CD4-positive, alpha-beta T cell treated with Interleukin-6 at 100 ng/mL for 8 hours (primary cell): ENCODE measurements around the gene CPVL.

Source experiments
- DNase-seq: peaks from one replicate; pipeline ENCODE4 v3.0.0-alpha.2; 2020; ENCODE audit warnings: mixed read lengths, low spot score

Gene CPVL

DNA sequence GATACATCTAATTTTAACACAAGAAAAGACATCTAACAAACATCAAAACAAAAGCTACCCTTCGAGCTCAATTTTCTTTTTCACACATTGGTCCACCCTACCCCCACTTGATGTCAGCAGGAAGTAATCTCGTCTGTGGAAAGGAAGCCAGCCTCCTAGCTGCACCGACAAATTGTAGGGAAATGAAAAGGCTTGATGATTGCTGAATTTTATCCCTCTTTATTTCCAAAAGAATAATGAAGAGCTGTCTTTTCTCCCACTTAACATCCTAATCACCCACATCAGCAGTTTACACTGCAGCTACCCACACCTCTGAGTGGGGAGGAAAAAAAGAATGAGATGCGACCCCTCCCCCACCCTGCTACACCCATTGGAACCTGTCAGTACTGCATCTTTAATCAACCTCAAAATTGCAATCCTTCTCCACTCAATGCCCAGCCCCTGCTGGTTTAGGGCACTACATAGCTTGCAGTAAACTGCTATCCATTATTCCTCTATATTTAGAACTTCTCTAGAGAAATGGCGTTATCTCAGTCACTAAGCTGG lies 10.6 kb upstream of the CPVL start:
- DNase-seq, result no peak

DNA sequence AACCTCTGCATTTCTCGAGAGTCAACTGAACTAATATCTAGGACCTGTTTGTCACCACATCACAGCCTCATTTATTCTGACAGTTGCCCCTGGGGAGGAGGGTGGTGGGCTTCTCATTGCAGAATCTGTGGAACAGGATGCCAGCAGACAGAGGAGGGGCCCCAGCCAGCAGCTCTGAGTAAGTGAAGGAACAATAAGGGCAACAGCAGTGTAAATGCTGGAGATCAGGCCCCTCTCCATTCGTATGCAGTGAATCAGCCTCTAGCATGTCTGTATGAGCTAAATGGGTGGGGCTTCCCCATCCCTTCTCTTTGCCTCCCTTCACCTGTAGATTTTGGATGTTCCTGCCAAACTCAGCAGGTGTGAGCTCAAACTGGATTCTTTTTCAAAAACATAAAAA lies 7.7 kb upstream of the CPVL start:
- no peak for DNase-seq

DNA sequence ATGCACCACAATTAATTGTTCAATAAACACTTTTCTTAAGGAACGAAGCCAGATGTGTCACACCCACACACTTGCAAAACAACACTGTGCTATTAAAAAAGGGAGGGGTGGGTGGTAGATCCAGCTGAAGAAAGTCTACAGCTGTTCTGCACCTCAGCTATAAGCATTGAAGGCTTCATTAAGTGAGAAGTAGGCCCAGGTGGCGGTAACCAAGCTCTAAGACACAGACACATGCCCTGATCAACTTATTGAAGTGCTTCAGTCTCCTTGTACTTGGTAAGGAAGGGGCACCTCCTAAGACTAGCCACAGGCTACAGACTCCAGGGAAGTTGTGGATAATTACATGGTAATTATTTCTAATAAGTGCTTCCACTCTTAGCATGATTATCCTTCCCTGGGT lies 4.5 kb upstream of the CPVL start:
- no peak for DNase-seq

DNA sequence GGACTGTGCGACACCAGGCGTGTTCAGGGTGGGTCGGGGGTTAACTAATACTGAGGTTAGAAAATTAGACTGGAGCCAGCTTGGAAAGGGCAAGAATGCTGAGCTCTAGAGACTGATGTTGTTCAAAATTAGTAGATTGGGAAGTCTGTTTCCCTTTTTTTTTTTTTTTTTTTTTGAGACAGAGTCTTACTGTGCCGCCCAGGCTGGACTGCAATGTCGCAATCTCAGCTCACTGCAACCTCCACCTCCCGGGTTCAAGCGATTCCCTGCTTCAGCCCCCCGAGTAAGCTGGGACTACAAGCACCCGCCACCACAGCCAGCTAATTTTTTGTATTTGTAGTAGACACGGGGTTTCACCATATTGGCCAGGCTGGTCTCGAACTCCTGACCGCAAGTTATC lies 2.7 kb upstream of the CPVL start:
- no peak for DNase-seq

DNA sequence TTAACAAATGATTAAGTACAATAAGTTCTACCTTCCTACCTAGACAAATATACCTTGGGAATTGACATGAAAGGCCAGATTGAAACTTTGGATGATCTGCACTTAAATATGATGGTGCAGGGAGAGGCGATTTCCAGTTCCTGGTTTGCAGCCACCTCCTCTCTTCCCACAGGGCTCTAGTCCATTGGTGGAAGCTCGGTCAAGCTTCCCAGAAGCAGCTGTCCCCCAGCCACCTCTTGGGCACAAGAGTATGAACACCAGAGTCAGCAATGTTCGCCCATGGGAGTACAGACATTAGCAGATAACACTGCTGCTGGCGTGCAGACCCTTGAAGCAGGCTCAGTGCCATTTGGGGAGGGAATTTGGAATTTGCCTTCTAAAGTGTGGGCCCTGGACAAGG lies 1.5 kb upstream of the CPVL start:
- no peak for DNase-seq

DNA sequence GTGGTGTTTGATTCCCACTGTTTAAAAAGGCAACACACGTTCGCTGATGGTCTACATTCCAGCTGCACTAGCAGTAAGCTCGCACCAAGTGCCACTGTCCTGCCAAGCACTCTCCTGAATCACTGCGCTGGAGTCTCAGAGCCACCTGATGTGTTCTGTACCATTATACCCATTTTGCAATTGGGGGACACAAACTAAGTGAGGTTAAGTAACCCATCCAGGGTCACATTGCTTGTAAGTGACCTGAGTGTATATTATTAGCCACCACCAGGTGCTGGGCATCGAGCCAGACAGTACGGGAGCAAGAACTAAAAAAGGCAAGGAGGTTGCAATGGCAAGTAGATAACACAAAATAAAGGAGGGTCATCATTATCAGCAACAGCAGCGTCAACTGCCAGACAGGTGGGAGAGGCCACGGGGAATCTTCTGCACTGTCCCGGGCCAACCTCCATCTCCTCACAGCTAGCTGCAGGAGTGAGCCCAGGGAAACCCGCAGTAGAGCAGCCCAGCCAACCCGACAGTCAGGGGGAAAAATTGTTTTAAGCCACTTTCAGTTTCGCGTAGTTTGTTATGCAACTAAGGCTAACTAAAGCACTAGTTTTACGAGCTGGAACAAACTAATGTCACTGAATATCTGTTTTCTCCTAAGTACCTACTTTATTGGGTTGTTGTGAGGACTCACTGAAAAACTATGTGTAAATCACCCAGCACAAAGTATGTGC lies 712 bp upstream of the CPVL start:
- DNase-seq, result no peak

DNA sequence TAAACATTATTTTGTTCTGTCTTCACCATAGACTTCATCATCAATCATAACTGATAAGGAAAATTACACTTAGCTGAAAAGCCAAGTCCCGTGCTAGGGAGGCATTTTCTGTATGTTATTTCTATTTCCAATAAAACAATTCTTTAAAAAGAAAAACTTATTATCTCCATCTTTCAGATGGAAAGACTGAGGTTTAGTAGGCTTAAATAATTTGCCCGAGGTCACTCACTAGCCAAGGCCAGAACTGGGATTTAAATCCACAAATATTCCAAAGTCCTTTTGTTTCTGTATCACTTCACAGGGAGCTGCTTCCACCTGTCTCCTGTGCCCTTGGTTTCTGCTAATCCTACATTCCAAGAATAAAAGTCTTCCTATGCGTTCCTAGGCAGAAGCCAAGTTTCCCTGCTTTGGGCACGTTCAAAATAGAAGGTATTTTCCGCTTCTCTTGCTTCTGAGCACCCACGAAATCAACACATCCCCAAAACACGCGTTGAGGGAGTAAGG lies 732 bp downstream of the CPVL start:
- no peak for DNase-seq

DNA sequence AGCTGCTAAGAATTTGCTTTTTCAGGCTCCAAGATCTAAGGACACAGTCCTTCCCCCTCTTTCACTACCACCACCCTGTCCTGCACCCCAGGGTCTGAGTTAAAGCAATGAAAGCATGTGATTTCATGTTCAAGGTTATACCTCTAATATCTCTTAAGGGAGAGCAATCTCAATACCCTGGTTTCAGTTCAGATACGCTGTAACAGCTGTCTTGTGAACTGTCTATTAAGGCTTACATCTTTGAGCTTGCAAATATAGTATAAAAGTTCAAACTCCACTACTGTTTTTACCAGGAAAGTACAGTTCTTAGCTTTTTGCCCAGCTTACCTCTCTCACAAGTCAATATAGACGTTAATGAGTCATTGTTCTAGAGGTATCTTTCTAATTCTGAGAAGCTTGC lies 2.6 kb downstream of the CPVL start:
- no peak for DNase-seq

DNA sequence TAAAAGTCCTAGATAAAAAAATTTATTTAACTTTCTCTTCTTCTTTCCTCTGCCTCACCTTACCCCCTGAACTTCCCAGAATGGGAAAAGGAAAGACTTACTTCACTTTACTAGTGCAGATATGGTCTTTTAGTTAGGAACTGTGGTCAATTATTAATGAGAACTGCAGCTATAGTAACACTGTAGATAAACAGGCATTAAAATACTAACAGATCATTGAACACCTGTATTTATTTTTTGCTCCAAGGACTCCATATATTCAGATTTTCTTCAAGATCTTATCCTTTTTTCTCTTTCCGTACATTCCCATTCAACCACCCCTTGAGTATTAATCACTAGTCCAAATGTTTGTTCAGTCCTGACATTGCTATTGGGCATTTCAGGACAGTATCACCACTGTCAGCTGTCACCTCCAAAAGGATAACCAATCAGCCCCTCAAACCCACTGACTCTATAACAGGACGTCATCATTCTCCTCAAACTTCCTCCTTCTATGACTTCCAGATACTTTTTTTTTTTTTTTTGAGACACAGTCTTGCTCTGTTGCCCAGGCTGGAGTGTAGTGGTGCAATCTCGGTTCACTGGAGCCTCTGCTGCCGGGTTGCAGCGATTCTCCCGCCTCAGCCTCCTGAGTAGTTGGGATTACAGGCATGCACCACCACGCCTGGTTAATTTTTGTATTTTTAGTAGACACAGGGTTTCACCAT lies 4.2 kb downstream of the CPVL start:
- no peak for DNase-seq

DNA sequence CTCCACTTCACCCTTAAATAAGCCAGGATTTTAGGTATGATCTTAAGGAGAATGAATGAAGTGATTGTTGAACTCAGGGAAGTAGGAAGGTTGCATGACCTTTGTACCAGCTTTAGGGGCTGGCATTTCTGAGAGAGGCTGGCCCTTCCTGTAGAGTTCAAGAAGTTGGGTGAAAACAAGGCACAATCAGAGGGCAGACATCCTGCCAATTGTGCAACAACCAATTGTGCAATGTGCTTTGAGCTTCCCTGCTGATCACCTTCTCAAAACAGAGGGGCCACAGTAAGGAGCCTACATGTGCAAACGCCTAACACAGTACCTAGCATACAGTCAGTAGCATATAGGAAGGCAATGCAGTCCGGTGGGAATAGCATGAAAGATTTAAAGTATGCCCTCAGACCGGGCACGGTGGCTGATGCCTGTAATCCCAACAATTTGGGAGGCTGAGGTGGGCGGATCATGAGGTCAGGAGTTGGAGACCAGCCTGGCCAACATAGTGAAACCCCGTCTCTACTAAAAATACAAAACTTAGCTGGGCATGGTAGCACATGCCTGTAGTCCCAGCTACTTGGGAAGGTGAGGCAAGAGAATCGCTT lies 5.4 kb downstream of the CPVL start:
- DNase-seq, result no peak

DNA sequence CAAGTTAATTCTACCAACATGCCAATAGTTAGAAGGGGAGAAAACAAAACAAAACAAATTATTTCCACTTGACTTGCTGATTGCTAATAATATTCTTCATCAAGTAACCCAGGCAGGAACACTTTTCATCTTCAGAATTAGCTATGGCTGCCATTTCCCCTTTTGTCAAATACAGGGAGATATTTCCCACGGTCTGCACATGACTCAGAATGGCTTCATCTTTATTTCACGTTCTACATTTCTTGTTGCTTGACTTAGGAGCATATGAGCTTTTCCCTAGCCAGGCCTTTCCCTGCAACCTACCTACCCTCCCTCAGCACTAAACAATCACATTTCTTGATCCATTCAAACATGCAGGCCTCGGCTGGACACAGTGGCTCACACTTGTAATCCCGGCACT lies 6.5 kb downstream of the CPVL start:
- DNase-seq, result no peak

DNA sequence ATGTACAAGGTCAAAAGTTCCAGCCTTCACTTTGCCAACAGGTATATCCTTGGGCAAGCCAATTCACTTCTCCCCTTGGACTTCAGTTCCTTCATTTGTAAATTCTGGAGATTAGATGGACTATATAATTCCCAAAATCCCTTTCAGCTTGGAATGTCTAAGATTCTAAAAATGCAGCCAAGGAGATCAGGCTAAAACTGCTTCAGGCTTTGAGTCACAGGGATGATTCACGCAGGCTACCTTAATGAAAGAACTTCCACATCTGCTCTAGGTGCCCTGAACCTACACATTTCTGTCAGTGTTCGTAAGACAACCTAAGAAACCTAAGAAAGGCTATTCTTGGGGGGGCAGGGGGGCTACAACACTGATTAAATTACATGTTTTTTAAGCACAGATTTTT lies 7.1 kb downstream of the CPVL start:
- DNase-seq, result no peak

DNA sequence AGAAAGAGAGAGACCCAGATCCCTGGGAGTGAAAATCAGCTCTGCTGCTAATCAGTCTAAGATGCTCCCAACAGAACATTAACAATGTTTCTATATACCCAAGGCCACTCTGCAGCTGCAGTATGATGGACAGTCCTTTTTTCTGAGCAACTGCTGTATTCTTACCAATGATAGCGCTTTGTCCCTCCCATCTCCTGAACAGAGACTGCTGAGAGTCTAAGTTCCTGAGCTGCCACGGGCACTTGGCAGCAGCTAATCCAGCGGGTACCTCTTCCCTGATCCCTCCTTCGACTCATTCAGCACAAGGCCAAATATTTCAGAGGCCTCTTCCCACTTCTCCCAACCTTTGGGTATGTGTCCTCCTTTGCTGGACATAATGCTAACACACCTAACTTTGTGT lies 7.7 kb downstream of the CPVL start:
- DNase-seq, result no peak

DNA sequence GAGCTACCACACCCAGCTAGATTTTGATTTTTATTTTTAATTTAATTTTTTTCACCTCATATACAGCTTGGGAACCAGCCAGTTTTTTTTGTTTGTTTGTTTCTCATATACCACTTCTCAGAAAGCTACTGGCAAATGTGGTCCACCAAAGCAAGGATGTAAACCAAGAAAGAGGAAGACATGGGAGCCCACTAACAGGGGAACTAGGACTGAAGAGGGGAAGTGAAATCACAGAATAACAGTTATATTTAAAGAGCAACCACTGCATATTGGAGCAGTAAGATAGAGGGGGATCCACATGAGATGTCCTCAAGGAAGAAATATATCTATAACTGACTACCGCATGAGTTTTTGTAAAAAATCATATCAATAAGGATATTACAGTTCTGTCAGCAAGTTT lies 10.5 kb downstream of the CPVL start:
- DNase-seq, result no peak

DNA sequence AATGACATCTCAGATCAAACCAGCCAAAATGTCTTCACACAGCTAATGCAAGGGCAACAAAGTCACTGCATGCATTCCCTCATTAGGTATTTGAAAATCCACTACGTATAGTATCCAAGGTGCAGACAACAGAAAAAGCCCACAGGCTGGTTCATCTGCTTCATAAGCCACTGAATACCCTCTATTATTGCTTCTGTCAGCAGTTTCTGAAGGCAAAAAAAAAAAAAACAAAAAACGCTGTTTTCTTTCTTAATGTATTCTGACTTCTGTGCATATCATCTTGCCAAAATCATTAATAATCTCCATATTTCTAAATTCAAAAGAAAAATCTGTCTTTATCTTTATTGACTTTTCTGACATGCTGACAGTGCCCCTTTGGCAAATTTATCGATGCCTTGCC lies 13.4 kb downstream of the CPVL start:
- DNase-seq, result no peak

DNA sequence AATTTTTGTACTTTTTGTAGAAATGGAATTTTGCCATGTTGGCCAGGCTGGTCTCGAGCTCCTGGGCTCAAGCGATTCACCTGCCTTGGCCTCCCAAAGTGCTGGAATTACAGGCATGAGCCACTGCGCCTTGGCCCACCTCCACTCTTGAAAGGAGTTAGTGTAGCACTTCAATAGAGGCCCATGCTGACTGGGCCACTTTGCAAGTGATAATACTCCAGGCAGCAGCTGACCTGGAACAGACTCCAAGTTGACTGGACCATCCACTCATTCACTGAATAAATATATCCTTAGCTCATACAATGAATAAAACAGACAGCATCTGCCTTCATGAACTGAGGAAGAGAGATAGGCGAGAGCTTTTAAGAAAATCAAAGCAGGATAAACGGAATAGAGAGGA lies 14.7 kb downstream of the CPVL start:
- no peak for DNase-seq

DNA sequence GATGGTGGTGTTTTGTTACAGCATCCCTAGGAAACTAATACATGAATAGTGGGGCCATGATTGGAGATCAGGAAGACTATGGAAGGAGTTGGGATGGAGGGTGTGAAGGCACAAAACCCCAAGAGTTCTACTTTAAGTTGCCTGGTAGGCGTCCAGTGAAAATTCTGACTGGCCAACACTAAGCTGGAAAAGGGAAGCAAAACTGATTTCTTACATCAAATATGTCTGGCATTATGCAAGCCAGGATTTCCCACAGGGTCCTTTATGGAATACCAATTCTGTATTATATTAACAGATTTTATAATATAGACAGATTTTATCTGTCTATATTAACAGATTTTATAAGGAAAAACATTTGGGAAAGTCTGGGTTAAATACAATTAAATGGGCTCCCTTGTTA lies 16.2 kb downstream of the CPVL start:
- DNase-seq, result no peak

DNA sequence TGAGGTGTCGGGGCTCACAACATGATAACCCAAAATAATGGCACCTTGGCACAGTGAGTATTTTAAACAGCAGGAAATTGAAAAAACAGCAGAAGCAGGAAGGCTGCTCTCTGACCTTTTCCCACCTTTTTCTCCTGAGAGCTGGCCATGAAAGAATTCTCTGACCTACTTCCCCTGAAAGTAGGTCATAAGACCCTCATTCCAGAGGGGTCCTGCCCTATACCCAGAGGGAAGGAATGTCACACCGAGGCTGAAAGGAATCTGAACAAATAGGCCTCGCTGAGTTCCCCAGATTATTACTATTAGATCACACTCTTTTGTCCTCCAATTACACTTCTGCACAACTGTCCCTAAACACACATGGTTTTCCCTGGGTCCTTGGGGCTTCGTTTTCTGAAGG lies 18.8 kb downstream of the CPVL start:
- no peak for DNase-seq

DNA sequence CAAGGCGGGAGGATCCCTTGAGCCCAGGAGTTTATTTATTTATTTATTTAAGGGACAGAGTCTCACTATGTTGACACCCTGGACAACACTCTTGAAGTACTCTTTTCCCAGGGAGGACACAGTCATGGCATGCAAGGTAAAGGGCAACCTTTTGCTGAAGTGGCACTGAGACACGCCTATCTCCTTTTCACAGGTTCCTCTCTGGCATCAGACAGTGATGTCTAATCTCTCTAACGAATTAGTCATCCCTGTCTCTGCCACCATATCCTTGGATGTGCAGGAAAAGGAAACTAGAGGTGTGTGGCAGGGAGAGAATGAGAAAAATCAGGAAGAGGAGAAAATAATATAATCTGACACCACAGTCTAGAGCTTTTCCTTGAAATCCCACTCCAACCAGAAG lies 19.5 kb downstream of the CPVL start:
- no peak for DNase-seq

DNA sequence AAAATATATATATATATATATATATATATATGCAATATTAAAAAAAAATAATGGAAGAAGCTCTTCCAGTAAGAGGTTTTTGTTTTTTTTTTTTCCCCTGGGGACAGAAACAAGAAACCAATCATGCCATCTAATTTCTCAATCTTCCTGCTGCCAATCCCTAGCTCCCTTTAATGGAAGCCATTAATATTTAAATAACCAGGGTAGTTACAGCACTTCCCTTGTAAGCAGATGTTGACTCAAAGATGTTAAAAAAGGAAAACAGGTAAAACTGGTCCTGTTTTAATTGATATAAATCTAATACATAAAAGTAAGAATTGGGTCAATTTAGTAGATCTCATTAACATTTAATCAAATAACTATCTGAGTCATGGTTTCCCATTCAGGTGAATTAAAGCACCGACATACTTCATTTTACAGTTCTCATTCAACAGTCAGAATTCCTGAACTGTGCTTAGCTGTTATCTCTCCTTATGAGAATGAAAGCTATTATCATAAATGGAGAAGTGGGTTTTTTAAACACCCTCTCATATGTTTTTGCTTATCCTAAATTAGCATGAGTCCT lies 22.6 kb downstream of the CPVL start:
- no peak for DNase-seq

DNA sequence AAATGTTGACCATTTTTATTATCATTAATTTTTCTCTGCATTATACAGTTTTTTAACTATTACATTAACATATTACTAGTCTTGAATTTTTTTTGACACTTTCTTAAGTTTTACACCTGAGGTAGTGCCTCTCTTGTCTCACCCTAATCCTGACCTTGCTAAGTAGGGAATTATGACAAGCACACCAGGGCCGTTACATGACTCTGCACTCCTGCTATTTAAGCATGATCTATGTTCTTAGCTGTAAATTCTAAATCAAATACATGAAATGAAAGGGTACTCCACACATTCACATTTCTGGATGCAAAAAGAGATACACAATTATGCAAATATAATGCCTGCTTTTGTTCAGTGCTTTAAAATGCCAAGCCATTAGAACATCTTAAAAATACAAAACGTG lies 23.6 kb downstream of the CPVL start:
- no peak for DNase-seq

DNA sequence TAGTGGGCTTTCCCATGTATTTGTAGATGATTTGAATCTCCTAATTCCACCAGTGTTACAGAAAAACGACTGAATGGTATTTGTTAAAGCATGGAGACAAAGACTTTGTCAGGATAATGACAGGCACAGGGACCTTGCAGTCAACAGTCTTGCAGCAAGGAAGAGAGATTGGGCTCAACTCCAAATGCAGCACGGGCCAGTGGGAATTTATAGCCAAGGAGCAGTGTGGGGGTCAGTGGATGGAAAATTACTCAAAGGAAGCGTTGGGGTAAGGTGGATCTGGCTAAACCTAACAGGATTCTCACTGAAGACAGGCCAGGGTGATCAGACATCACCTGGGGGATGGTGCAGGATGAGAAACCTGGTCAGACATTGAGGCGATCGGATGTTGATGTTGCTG lies 24.3 kb downstream of the CPVL start:
- DNase-seq, result no peak

DNA sequence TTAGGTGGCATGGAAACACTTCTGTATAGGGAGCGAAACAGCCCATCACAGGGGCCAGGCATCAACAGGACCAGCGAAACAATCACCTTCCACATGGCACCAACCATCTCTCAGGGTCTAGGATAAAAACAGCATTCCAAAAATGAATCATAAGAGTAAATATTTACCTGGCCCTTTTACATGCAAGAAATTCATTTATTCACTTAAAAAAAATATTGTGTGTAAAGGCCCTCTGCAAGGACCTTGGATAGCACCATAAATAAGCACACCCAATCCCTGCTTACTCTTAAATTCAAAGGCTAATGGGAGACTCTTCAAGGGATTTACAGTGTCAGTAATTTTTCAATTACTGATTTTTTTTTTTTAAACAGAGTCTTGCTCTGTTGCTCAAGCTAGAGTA lies 25.4 kb downstream of the CPVL start:
- DNase-seq, result no peak
